ENCODE results near the gene PNMA6E. TPM values are rescaled to one million over a fixed set of nuclear protein-coding genes. Genes with fewer than 3 reads are reported as not detected.

Gene PNMA6E
- polyA plus RNA-seq, 1 donor, result not detected

- Histone ChIP-seq H3K9me3 (ENCODE audit: control insufficient read depth, low read depth, low read length) (no peaks in the 10 kb centered on the region), H3K36me3 (ENCODE audit: control insufficient read depth, insufficient read depth, low read length) (no peaks in the 10 kb centered on the region), H3K4me1 (ENCODE audit: control insufficient read depth, insufficient read depth, low read length) (no peaks in the 10 kb centered on the region), H3K4me3 (ENCODE audit: low read length) (no peak overlapping the region), H3K27me3 (ENCODE audit: control insufficient read depth, insufficient read depth, low read length) (no peaks in the 10 kb centered on the region), H3K27ac (ENCODE audit: low read length) (no peak overlapping the region)
- no CpG with 5 or more reads among the region's 8 CpGs for WGBS (ENCODE audit: insufficient coverage, low lambda C conversion rate)
- no peak for DNase-seq
These were observed 33.7 kb upstream of the PNMA6E start for GRCh38 chrX:153434801-153435200.

GRCh38 chrX:153433781-153434285 is 32.7 kb upstream of the PNMA6E start:
- no peaks in the 10 kb centered on the region for H3K9me3 ChIP-seq (ENCODE audit: control insufficient read depth, low read depth, low read length)
- H3K27ac ChIP-seq (ENCODE audit: low read length), result no peak overlapping the region
- H3K4me1 ChIP-seq (ENCODE audit: control insufficient read depth, insufficient read depth, low read length), result no peaks in the 10 kb centered on the region
- no peak for DNase-seq
- H3K4me3 ChIP-seq (ENCODE audit: low read length), result no peak overlapping the region
- no CpG with 5 or more reads among the region's 17 CpGs for WGBS (ENCODE audit: insufficient coverage, low lambda C conversion rate)
- no peaks in the 10 kb centered on the region for H3K36me3 ChIP-seq (ENCODE audit: control insufficient read depth, insufficient read depth, low read length)
- no peaks in the 10 kb centered on the region for H3K27me3 ChIP-seq (ENCODE audit: control insufficient read depth, insufficient read depth, low read length)

DNA sequence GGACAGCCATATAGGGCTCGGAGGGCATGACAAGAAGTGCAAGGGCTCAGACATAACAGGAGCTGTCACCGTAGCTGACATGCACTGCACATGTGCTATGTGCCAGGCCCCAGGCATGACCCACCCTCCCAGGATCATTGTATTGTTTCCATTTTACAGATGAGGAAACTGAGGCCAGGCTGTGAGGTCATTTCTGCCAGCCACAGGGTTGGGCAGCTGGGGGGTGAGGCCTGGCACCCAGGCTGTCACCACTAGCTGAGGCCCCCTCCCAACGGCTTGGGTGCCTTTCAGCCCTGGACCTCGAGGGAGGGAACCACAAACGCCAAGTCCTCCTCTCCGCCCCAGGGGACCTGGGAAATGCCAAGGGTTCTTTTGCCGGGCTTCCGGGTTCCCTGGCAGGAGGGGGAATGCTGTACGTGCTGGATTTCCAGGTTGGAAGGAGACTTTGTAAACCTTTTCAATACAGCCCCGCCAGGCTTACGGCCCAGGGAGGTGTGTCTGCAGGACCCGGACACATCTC is 32.1 kb upstream of the PNMA6E start:
- Histone ChIP-seq H3K4me3 (ENCODE audit: low read length) (no peak overlapping the region), H3K36me3 (ENCODE audit: control insufficient read depth, insufficient read depth, low read length) (no peaks in the 10 kb centered on the region), H3K27me3 (ENCODE audit: control insufficient read depth, insufficient read depth, low read length) (no peaks in the 10 kb centered on the region), H3K9me3 (ENCODE audit: control insufficient read depth, low read depth, low read length) (no peaks in the 10 kb centered on the region), H3K4me1 (ENCODE audit: control insufficient read depth, insufficient read depth, low read length) (no peaks in the 10 kb centered on the region), H3K27ac (ENCODE audit: low read length) (no peak overlapping the region)
- WGBS (ENCODE audit: insufficient coverage, low lambda C conversion rate), result no CpG with 5 or more reads among the region's 12 CpGs
- DNase-seq, result no peak

GRCh38 chrX:153430796-153431195 is 29.6 kb upstream of the PNMA6E start:
- no peaks in the 10 kb centered on the region for H3K27me3 ChIP-seq (ENCODE audit: control insufficient read depth, insufficient read depth, low read length)
- no peak overlapping the region for H3K4me3 ChIP-seq (ENCODE audit: low read length)
- no peak overlapping the region for H3K27ac ChIP-seq (ENCODE audit: low read length)
- no peaks in the 10 kb centered on the region for H3K9me3 ChIP-seq (ENCODE audit: control insufficient read depth, low read depth, low read length)
- H3K4me1 ChIP-seq (ENCODE audit: control insufficient read depth, insufficient read depth, low read length), result no peaks in the 10 kb centered on the region
- WGBS (ENCODE audit: insufficient coverage, low lambda C conversion rate), result no CpG with 5 or more reads among the region's 6 CpGs
- DNase-seq, result no peak
- no peaks in the 10 kb centered on the region for H3K36me3 ChIP-seq (ENCODE audit: control insufficient read depth, insufficient read depth, low read length)

DNA sequence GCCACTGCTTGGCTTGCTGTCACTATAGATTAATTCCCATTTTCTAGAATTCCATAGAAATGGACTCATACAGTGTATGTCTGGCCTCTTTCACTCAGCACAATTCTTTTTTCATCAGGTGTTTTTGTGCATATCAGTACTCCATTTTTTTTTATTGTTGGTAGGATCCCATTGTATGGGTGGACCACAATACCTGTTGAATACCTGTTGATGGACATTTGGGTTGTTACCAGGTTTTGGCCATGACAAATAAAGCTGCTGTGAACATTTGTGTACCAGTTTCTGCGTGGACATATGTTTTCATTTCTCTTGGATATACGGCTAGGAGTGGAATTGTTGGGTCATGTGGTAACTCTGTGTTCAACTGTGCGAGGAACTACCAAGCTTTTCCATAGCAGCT is 25.1 kb upstream of the PNMA6E start:
- Histone ChIP-seq H3K9me3 (ENCODE audit: control insufficient read depth, low read depth, low read length) (no peaks in the 10 kb centered on the region), H3K4me3 (ENCODE audit: low read length) (no peak overlapping the region), H3K27ac (ENCODE audit: low read length) (no peak overlapping the region), H3K4me1 (ENCODE audit: control insufficient read depth, insufficient read depth, low read length) (no peaks in the 10 kb centered on the region), H3K36me3 (ENCODE audit: control insufficient read depth, insufficient read depth, low read length) (no peaks in the 10 kb centered on the region), H3K27me3 (ENCODE audit: control insufficient read depth, insufficient read depth, low read length) (no peaks in the 10 kb centered on the region)
- no peak for DNase-seq
- 100% methylated on average over 1 of the region's 3 CpGs for WGBS (ENCODE audit: insufficient coverage, low lambda C conversion rate)

DNA sequence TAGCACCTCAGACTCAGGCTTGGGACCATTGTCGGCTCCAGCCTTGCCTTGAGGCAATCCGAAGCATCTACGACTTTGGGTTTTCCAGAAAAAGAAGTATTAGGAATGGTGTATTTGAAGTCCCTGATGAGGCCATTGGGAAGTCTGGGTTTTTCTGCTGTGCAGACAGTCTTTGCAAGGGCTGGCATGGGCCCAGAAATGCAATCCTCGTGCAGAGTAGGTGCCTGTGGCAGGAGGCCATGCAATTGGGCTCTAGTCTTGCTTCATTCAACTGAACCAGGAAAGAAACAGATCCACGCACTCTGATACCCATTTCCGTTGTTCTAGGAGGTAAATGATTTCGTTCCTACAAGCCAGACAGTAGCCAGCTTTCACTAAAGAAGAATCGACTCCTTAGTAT is 22.5 kb upstream of the PNMA6E start:
- Histone ChIP-seq H3K27ac (ENCODE audit: low read length) (no peak overlapping the region), H3K4me3 (ENCODE audit: low read length) (no peak overlapping the region), H3K36me3 (ENCODE audit: control insufficient read depth, insufficient read depth, low read length) (no peaks in the 10 kb centered on the region), H3K27me3 (ENCODE audit: control insufficient read depth, insufficient read depth, low read length) (no peaks in the 10 kb centered on the region), H3K4me1 (ENCODE audit: control insufficient read depth, insufficient read depth, low read length) (no peaks in the 10 kb centered on the region), H3K9me3 (ENCODE audit: control insufficient read depth, low read depth, low read length) (no peaks in the 10 kb centered on the region)
- WGBS (ENCODE audit: insufficient coverage, low lambda C conversion rate), result no CpG with 5 or more reads among the region's 8 CpGs
- no peak for DNase-seq

GRCh38 chrX:153421856-153422255 is 20.7 kb upstream of the PNMA6E start:
- no CpG with 5 or more reads among the region's 18 CpGs for WGBS (ENCODE audit: insufficient coverage, low lambda C conversion rate)
- H3K27me3 ChIP-seq (ENCODE audit: control insufficient read depth, insufficient read depth, low read length), result no peaks in the 10 kb centered on the region
- no peak overlapping the region for H3K4me3 ChIP-seq (ENCODE audit: low read length)
- H3K27ac ChIP-seq (ENCODE audit: low read length), result no peak overlapping the region
- DNase-seq, result no peak
- no peaks in the 10 kb centered on the region for H3K9me3 ChIP-seq (ENCODE audit: control insufficient read depth, low read depth, low read length)
- H3K4me1 ChIP-seq (ENCODE audit: control insufficient read depth, insufficient read depth, low read length), result no peaks in the 10 kb centered on the region
- no peaks in the 10 kb centered on the region for H3K36me3 ChIP-seq (ENCODE audit: control insufficient read depth, insufficient read depth, low read length)

DNA sequence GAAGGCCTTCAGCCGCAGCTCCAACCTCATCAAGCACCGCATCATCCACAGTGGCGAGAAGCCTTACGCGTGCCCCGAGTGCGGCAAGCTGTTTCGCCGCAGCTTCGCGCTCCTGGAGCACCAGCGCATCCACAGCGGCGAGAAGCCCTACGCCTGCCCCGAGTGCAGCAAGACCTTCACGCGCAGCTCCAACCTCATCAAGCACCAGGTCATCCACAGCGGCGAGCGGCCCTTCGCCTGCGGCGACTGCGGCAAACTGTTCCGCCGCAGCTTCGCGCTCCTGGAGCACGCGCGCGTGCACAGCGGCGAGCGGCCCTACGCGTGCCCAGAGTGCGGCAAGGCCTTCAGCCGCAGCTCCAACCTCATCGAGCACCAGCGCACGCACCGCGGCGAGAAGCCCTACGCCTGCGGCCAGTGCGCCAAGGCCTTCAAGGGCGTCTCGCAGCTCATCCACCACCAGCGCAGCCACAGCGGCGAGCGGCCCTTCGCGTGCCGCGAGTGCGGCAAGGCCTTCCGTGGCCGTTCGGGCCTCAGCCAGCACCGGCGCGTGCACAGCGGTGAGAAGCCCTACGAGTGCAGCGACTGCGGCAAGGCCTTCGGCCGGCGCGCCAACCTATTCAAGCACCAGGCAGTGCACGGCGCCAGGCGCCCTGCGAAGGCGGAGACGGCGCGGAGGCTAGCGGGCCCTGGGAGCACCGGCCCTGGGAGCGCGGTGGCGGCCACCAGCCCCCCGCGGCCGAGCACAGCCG is 19.9 kb upstream of the PNMA6E start:
- Histone ChIP-seq H3K27me3 (ENCODE audit: control insufficient read depth, insufficient read depth, low read length) (no peaks in the 10 kb centered on the region), H3K9me3 (ENCODE audit: control insufficient read depth, low read depth, low read length) (no peaks in the 10 kb centered on the region), H3K4me1 (ENCODE audit: control insufficient read depth, insufficient read depth, low read length) (no peaks in the 10 kb centered on the region), H3K27ac (ENCODE audit: low read length) (no peak overlapping the region), H3K4me3 (ENCODE audit: low read length) (no peak overlapping the region), H3K36me3 (ENCODE audit: control insufficient read depth, insufficient read depth, low read length) (no peaks in the 10 kb centered on the region)
- WGBS (ENCODE audit: insufficient coverage, low lambda C conversion rate), result no CpG with 5 or more reads among the region's 91 CpGs
- no peak for DNase-seq

- no peak for DNase-seq
- Histone ChIP-seq H3K9me3 (ENCODE audit: control insufficient read depth, low read depth, low read length) (no peaks in the 10 kb centered on the region), H3K27me3 (ENCODE audit: control insufficient read depth, insufficient read depth, low read length) (no peaks in the 10 kb centered on the region), H3K4me1 (ENCODE audit: control insufficient read depth, insufficient read depth, low read length) (no peaks in the 10 kb centered on the region), H3K27ac (ENCODE audit: low read length) (no peak overlapping the region), H3K36me3 (ENCODE audit: control insufficient read depth, insufficient read depth, low read length) (no peaks in the 10 kb centered on the region), H3K4me3 (ENCODE audit: low read length) (no peak overlapping the region)
- WGBS (ENCODE audit: insufficient coverage, low lambda C conversion rate), result no CpG with 5 or more reads among the region's 8 CpGs
These were observed 16.5 kb upstream of the PNMA6E start for GRCh38 chrX:153417637-153418036.

DNA sequence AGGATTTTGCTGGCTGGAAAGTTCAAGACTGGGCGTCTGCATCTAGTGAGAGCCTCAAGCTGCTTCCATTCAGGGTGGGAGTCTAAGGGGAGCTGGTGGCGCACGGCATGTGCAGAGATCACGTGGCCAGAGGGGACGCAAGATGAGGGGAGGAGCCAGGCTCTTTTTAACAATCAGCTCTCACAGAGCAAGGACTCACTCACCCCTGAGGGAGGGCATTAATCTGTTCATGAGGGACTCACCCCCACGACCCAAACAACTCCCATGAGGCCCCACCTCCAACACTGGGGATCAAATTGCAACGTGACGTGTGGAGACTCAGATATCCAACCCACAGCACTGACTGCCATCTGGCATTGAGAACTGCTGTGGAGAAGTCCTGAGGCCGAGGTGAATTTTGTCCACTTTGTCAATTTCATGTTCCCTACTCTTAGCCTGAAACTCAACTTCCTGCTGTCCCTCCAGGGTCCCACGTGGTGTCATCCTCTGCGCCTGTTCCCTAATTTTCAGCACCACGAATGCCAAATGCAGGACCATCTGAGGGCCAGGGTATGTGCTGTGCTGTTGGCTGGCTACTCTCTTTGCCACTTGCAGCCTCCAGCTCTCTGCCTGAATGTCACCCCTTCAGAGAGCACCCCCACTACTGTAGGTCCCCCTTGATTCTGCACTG is 15.8 kb upstream of the PNMA6E start:
- WGBS (ENCODE audit: insufficient coverage, low lambda C conversion rate), result no CpG with 5 or more reads among the region's 12 CpGs

More for the DNA sequence above, 15.8 kb upstream of the PNMA6E start:
- Histone ChIP-seq H3K27ac (ENCODE audit: low read length) (no peak overlapping the region), H3K27me3 (ENCODE audit: control insufficient read depth, insufficient read depth, low read length) (no peaks in the 10 kb centered on the region), H3K4me1 (ENCODE audit: control insufficient read depth, insufficient read depth, low read length) (no peaks in the 10 kb centered on the region), H3K36me3 (ENCODE audit: control insufficient read depth, insufficient read depth, low read length) (no peaks in the 10 kb centered on the region), H3K9me3 (ENCODE audit: control insufficient read depth, low read depth, low read length) (no peaks in the 10 kb centered on the region), H3K4me3 (ENCODE audit: low read length) (no peak overlapping the region)
- DNase-seq, result no peak

Measured in large intestine (tissue), 3 donors.